ENCODE results near the gene NBEA. TPM values are rescaled to one million over a fixed set of nuclear protein-coding genes. Genes with fewer than 3 reads are reported as not detected.

The NBEA gene
- total RNA-seq, 1 experiment from 2014 or later, result 4.1 TPM

GRCh38 chr13:34931572-34931971 lies 10.5 kb upstream of the NBEA start:
- DNase-seq (ENCODE audit: low read depth, low spot score), result peak; percentile 13
- Histone ChIP-seq H3K4me3 (replicated peaks in 1 of 2; ENCODE audit: low read depth in 1 of 2, low read length in 2 of 2) (no peak overlapping the region), H3K36me3 (ENCODE audit: control insufficient read depth in 1 of 2, insufficient read depth in 2 of 2, low read length in 2 of 2) (no peaks in the 10 kb centered on the region), H3K4me1 (ENCODE audit: control insufficient read depth in 1 of 2, insufficient read depth in 2 of 2, low read length in 2 of 2) (no peaks in the 10 kb centered on the region), H3K27me3 (ENCODE audit: insufficient read depth, low read length) (no peaks in the 10 kb centered on the region), H3K27ac (ENCODE audit: low read depth, low read length) (no peak overlapping the region), H2AFZ (ENCODE audit: low read depth, low read length, poor library complexity, severe bottlenecking) (no peak overlapping the region), H3K9me3 (ENCODE audit: control insufficient read depth in 1 of 2, insufficient read depth in 1 of 2, low read depth in 1 of 2, low read length in 2 of 2) (no peaks in the 10 kb centered on the region), H3K79me2 (ENCODE audit: insufficient read depth, low read length) (no peaks in the 10 kb centered on the region), H3K4me2 (ENCODE audit: low read length) (no peak overlapping the region), H3K9me2 (ENCODE audit: insufficient read depth) (no peaks in the 10 kb centered on the region), H3K9ac (ENCODE audit: low read length) (no peak overlapping the region), H4K20me1 (ENCODE audit: insufficient read depth) (no peaks in the 10 kb centered on the region)
- no TSS peak for BruUV-seq (replicated peaks)
- peak; percentile 39; the same call in 1 of the 2 replicates for TF ChIP-seq CEBPB (IDR thresholded peaks at IDR 0.05; ENCODE audit: low read depth)
- TF ChIP-seq YY1 (IDR thresholded peaks at IDR 0.05; ENCODE audit: extremely low read depth, insufficient replicate concordance, low read depth, low read length), result no peak
- ATAC-seq, result no peak
- CTCF ChIA-PET, result no interaction called here
- RAD21 ChIA-PET (ENCODE audit: low non-redundant PET in 1 of 2, low total read pairs in 2 of 2, uncharacterized antibody in 2 of 2, unreplicated experiment in 2 of 2), result no interaction called here
- POLR2A ChIA-PET, result no interaction called here
- intact Hi-C loops (cut with micrococcal nuclease), result no loop called here

- ATAC-seq (no peak), DNase-seq (ENCODE audit: low read depth, low spot score) (no peak)
- Histone ChIP-seq H2AFZ (ENCODE audit: low read depth, low read length, poor library complexity, severe bottlenecking) (no peak overlapping the region), H3K79me2 (ENCODE audit: insufficient read depth, low read length) (no peaks in the 10 kb centered on the region), H3K36me3 (ENCODE audit: control insufficient read depth in 1 of 2, insufficient read depth in 2 of 2, low read length in 2 of 2) (no peaks in the 10 kb centered on the region), H3K4me1 (ENCODE audit: control insufficient read depth in 1 of 2, insufficient read depth in 2 of 2, low read length in 2 of 2) (no peaks in the 10 kb centered on the region), H3K27me3 (ENCODE audit: insufficient read depth, low read length) (no peaks in the 10 kb centered on the region), H3K4me3 (replicated peaks in 1 of 2; ENCODE audit: low read depth in 1 of 2, low read length in 2 of 2) (no peak overlapping the region), H3K9ac (ENCODE audit: low read length) (no peak overlapping the region), H3K9me2 (ENCODE audit: insufficient read depth) (no peaks in the 10 kb centered on the region), H4K20me1 (ENCODE audit: insufficient read depth) (no peaks in the 10 kb centered on the region), H3K4me2 (ENCODE audit: low read length) (no peak overlapping the region), H3K9me3 (ENCODE audit: control insufficient read depth in 1 of 2, insufficient read depth in 1 of 2, low read depth in 1 of 2, low read length in 2 of 2) (no peaks in the 10 kb centered on the region), H3K27ac (ENCODE audit: low read depth, low read length) (no peak overlapping the region)
- POLR2A ChIA-PET, result no interaction called here
- RAD21 ChIA-PET (ENCODE audit: low non-redundant PET in 1 of 2, low total read pairs in 2 of 2, uncharacterized antibody in 2 of 2, unreplicated experiment in 2 of 2), result no interaction called here
- BruUV-seq (replicated peaks), result no TSS peak
- CTCF ChIA-PET, result no interaction called here
- intact Hi-C loops (cut with micrococcal nuclease), result no loop called here
- no peak for TF ChIP-seq FOSL1 (IDR thresholded peaks at IDR 0.05; ENCODE audit: low read depth)
- TF ChIP-seq, protein P1, sequence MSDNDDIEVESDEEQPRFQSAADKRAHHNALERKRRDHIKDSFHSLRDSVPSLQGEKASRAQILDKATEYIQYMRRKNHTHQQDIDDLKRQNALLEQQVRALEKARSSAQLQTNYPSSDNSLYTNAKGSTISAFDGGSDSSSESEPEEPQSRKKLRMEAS (IDR thresholded peaks at IDR 0.05), result no peak
- TF ChIP-seq ZNF274 (IDR thresholded peaks at IDR 0.05; ENCODE audit: low read depth, low read length), result no peak
- no peak for TF ChIP-seq EZH2phosphoT487 (IDR thresholded peaks at IDR 0.05; ENCODE audit: borderline replicate concordance)
- TF ChIP-seq RAD21 (IDR thresholded peaks at IDR 0.05; ENCODE audit: low read depth), result no peak
- TF ChIP-seq SRF (IDR thresholded peaks at IDR 0.05; ENCODE audit: low read depth), result no peak
- TF ChIP-seq, protein P2, sequence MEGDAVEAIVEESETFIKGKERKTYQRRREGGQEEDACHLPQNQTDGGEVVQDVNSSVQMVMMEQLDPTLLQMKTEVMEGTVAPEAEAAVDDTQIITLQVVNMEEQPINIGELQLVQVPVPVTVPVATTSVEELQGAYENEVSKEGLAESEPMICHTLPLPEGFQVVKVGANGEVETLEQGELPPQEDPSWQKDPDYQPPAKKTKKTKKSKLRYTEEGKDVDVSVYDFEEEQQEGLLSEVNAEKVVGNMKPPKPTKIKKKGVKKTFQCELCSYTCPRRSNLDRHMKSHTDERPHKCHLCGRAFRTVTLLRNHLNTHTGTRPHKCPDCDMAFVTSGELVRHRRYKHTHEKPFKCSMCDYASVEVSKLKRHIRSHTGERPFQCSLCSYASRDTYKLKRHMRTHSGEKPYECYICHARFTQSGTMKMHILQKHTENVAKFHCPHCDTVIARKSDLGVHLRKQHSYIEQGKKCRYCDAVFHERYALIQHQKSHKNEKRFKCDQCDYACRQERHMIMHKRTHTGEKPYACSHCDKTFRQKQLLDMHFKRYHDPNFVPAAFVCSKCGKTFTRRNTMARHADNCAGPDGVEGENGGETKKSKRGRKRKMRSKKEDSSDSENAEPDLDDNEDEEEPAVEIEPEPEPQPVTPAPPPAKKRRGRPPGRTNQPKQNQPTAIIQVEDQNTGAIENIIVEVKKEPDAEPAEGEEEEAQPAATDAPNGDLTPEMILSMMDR (IDR thresholded peaks at IDR 0.05 in 2 of 3, conservative IDR thresholded peaks at IDR 0.05 in 1 of 3; ENCODE audit: borderline replicate concordance in 1 of 3, insufficient read depth in 1 of 3, low read depth in 2 of 3, low read length in 2 of 3), result no peak
- no peak for TF ChIP-seq POLR2AphosphoS5 (IDR thresholded peaks at IDR 0.05; ENCODE audit: low read depth, low read length)
- TF ChIP-seq SP1 (IDR thresholded peaks at IDR 0.05; ENCODE audit: low read depth), result no peak
- no peak for TF ChIP-seq JUND (IDR thresholded peaks at IDR 0.05)
- TF ChIP-seq POLR2A (IDR thresholded peaks at IDR 0.05; ENCODE audit: borderline replicate concordance, extremely low read depth, insufficient read depth, insufficient read length), result no peak
- TF ChIP-seq CEBPB (IDR thresholded peaks at IDR 0.05; ENCODE audit: low read depth), result no peak
- TF ChIP-seq SIN3A (IDR thresholded peaks at IDR 0.05; ENCODE audit: low read depth), result no peak
- TF ChIP-seq, protein P3, sequence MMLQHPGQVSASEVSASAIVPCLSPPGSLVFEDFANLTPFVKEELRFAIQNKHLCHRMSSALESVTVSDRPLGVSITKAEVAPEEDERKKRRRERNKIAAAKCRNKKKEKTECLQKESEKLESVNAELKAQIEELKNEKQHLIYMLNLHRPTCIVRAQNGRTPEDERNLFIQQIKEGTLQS (IDR thresholded peaks at IDR 0.05), result no peak
- TF ChIP-seq CBX3 (IDR thresholded peaks at IDR 0.05; ENCODE audit: low read depth), result no peak
- TF ChIP-seq YY1 (IDR thresholded peaks at IDR 0.05; ENCODE audit: extremely low read depth, insufficient replicate concordance, low read depth, low read length), result no peak
- no peak for TF ChIP-seq REST (IDR thresholded peaks at IDR 0.05; ENCODE audit: low read depth)
- TF ChIP-seq EGR1 (IDR thresholded peaks at IDR 0.05; ENCODE audit: low read depth), result no peak
Observed at GRCh38 chr13:34933349-34933748, 8.7 kb upstream of the NBEA start.
